ENCODE data around the gene CCDC190. TPM values are rescaled to one million over a fixed set of nuclear protein-coding genes. Genes with fewer than 3 reads are reported as not detected.
"Not testable (repeated sequence)": the region's sequence is repeated elsewhere in the genome, so short reads cannot be mapped to it uniquely, and the experiment has no call there.

CCDC190 gene
- not detected for polyA plus RNA-seq (ENCODE audit: insufficient read length in 4 of 4)

DNA sequence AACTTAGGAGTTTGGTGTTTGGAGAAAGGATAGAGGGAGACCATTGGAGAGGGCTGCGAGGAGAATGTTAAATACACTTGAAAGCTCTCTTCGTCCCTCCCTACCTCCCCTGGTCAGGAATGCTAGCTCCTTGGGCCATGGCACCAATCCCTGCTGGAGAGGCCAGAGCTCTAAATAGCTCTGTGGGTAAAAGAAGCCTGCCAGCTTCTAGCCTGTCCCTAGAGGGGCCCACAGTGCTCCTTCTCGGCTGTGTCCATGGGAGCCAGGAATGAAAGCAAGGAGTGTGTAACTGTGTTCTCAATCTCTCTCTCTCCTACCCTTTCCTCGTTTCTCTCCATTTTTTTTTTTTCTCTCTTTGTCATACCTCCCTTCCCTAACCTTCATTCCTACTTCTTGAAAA, at the start of gene CCDC190:
Gene CCDC190, minus strand, starts transcription at position 75 of the 400 bp plus-strand sequence. CDS start 1,529 bp downstream, outside the sequence.
- no peak for DNase-seq (ENCODE audit: low read depth in 4 of 4, low spot score in 3 of 4)

GRCh38 chr1:162910161-162910560, 49.2 kb upstream of the CCDC190 start:
- DNase-seq (ENCODE audit: low read depth in 4 of 4, low spot score in 3 of 4) = no peak

DNA sequence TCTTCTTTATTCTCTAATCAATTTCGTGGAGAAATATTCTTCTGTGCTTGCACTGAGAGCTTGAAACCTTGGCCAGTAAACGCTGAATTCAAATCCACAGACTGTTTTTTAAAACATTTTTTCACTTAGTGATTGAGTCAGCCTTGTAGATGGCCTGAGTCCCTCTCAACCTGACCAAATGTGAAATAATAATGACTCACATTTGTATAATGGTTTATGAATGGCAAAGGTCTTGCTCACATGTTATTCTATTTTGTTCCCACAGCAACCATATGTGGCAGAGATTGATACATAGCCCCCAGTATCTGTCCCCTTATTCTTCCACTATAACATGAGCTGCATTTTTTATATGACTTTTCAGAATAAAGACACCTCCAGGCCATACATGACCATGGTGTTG, 47.8 kb upstream of the CCDC190 start:
- DNase-seq (ENCODE audit: low read depth in 4 of 4, low spot score in 3 of 4) = no peak

DNA sequence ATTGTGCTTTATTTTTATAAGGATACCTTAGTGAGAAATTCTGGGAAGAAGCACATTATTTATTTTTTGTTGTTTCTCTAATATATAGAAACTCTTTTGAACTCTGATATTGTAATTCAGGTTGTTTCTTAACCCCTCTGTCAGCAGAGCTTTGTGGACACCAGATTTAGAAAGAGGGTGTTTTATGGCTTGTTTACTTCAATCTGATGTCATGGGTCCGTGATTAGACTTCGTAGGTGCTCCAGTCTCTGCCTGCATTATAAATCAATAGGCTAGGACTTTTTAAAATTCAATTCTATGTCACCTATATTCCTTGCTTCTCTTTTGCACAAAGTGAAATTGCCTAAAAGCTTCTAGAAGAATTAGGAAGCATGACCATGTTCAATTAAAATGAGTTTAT, 47.3 kb upstream of the CCDC190 start:
- no peak for DNase-seq (ENCODE audit: low read depth in 4 of 4, low spot score in 3 of 4)

- DNase-seq (ENCODE audit: low read depth in 4 of 4, low spot score in 3 of 4) = no peak
Observed at GRCh38 chr1:162906485-162906884, 45.5 kb upstream of the CCDC190 start.

- no peak for DNase-seq (ENCODE audit: low read depth in 4 of 4, low spot score in 3 of 4)
Observed at GRCh38 chr1:162905174-162906158, 44.5 kb upstream of the CCDC190 start.

- no peak for DNase-seq (ENCODE audit: low read depth in 4 of 4, low spot score in 3 of 4)
Observed at GRCh38 chr1:162904579-162904978, 43.6 kb upstream of the CCDC190 start.

DNA sequence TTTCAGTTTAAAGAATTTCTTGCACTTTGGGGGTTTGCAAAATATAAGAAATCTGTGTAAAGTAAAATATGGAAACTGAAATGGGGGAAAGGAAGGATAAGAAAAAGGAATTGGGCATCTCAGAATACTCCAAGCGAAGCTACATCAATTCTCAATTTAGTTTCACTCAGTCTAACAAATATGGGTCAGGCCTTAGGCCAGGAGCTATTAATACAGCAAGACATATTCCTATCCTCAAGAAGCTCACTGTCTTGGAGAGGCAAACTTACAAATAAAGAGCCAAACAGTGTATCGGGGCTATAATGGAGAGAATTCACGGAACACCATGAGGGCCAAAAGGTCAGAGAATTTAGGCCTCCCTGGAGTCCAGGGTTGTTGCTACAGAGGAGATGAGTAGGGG, 43.0 kb upstream of the CCDC190 start:
- no peak for DNase-seq (ENCODE audit: low read depth in 4 of 4, low spot score in 3 of 4)

- no peak for DNase-seq (ENCODE audit: low read depth in 4 of 4, low spot score in 3 of 4)
Observed at GRCh38 chr1:162903246-162903645, 42.3 kb upstream of the CCDC190 start.

DNA sequence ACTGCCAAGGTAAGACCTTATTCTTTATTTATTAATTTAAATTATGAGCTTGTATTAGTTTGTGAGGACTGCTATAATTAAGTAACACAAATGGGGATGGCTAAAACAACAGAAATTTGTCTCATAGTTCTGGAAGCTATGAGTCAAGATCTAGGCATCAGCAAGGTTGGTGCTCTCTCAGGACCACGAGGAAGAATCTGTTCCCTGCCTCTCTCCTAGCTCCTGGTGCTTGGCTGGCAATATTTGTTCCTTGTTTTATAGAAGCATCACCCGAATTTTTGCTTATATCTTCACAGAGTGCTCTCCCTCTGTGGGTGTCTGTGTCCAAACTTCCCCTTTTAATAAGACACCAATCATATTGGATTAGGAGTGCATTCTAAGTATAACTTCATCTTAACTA, 41.4 kb upstream of the CCDC190 start:
- DNase-seq (ENCODE audit: low read depth in 4 of 4, low spot score in 3 of 4) = no peak

DNA sequence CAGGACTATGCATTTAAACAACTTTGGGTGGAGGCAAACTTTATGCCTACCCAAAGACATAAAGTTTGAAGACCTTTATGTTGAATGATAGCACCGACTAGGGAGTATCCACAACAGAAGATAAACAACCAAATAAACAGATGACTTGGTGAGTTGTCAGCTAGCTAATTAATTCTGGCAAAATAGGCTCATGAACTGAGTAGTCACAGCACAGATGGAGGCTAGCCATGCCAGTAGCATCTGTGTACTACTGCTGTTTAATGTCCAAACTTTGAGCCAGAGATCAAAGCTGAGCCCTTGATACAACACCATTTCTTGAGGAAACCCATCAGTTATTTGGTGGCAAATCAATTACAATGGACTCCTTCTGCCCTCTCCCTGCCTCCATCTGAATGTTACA, 40.3 kb upstream of the CCDC190 start:
- no peak for DNase-seq (ENCODE audit: low read depth in 4 of 4, low spot score in 3 of 4)

DNA sequence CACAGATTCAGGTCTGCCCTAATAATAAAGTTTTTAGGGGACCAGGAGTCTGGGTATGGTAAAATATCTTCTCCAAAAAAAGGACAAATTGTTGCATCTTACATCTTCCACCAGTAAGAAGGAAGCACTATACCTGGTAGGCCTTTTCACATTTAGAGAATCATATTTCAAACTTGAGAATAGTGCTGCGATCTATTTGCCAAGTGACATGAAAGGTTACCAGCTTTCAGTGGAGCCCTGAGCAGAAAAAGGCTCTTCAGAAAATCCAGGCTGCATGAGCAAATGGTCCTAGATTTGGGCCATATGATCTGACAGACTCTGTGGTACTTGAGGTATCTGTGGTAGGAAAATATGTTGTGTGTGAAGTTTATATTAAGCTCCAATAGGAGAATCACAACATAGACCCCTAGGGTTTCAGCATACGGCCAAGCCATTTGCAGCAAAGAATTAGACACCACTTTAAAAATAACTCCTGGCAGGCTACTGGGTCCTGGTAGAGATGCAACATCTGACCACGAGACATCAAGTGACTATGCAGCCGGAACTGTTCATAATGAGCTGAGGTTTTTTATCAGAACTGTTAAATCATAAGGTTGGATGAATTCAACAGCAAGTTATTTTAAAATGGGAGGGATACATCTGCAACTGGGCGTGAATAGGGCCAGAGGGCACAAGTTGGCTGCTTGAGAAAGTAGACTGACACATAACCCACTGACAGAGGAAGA, 38.6 kb upstream of the CCDC190 start:
- no peak for DNase-seq (ENCODE audit: low read depth in 4 of 4, low spot score in 3 of 4)

DNA sequence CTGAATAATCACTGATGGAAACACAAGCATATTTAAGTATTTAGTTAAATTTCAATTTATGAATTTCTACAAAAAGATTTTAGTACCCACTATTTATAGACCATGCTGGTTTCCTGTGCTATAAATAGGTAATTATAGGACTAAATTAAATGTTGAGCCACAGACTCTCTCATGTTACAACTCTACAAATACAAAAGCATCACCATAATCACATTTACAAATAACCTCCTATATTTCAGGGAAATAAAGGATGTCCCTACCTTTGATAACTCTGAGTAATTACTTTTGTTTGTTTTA, 32.6 kb upstream of the CCDC190 start:
- DNase-seq (ENCODE audit: low read depth in 4 of 4, low spot score in 3 of 4) = no peak

- DNase-seq (ENCODE audit: low read depth in 4 of 4, low spot score in 3 of 4) = no peak
Observed at GRCh38 chr1:162892906-162893611, 32.1 kb upstream of the CCDC190 start.

DNA sequence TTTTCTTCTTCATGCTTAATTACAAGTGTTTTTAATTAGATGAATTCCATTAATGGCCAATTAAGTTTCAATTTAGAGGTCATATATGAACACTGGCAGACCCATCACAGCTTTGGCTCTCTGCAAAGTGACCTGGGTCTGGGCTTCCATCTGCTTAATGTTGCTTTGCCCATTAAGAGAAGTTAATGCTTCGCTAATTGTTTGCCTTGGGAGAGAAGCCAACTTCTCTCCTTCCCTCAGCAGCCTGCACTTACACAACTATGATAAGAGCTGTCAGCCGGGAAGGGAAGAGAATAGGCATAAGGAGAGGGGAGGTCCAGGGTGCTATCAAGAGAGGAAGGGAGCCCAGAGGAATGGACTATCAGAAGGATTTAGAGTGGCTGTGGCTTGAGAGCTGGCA, 29.0 kb upstream of the CCDC190 start:
- no peak for DNase-seq (ENCODE audit: low read depth in 4 of 4, low spot score in 3 of 4)

GRCh38 chr1:162886705-162887104, 25.7 kb upstream of the CCDC190 start:
- no peak for DNase-seq (ENCODE audit: low read depth in 4 of 4, low spot score in 3 of 4)

DNA sequence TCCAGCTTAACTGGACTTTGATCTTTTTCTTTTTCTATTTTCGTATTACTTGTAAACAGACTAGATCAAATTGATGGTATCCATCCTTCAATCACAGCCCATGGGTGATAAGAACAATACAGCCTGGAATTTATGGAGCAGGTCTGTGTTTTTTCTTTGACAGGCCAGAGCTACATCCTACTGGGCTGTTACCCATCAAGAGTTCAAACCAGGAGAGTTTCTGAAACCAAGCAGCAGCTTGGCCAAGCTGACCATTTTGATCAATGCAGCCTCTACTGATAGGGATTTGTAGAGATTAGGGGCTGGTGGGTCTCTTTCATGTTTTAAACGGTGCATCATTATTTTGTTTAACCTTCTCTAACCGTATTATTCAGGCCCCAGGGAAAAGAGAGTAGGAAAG, 24.3 kb upstream of the CCDC190 start:
- no peak for DNase-seq (ENCODE audit: low read depth in 4 of 4, low spot score in 3 of 4)

GRCh38 chr1:162884831-162885230, 23.9 kb upstream of the CCDC190 start:
- DNase-seq (ENCODE audit: low read depth in 4 of 4, low spot score in 3 of 4) = no peak

- no peak for DNase-seq (ENCODE audit: low read depth in 4 of 4, low spot score in 3 of 4)
Observed at GRCh38 chr1:162882248-162882674, 21.3 kb upstream of the CCDC190 start.

- no peak for DNase-seq (ENCODE audit: low read depth in 4 of 4, low spot score in 3 of 4)
Observed at GRCh38 chr1:162881590-162881989, 20.6 kb upstream of the CCDC190 start.

GRCh38 chr1:162880617-162881016, 19.6 kb upstream of the CCDC190 start:
- DNase-seq (ENCODE audit: low read depth in 4 of 4, low spot score in 3 of 4) = not testable (repeated sequence)
